Sigmoid colon (tissue), 4 donors: ENCODE data around the gene SFTPB.

Source experiments
- EP300 ChIP-seq, 4 donors: sonication (generic); formaldehyde crosslinking; IDR thresholded peaks; one replicate each; pipeline ENCODE4 v1.6.1; 2017; ENCODE audit warnings: antibody characterized with exemption in 4 of 4
- POLR2A ChIP-seq, 2 donors: fragments of 450-650 bp; IDR thresholded peaks; one replicate each; pipeline ENCODE4 v1.6.1; 2016; ENCODE audit warnings: antibody characterized with exemption in 2 of 2, mild to moderate bottlenecking in 2 of 2, moderate library complexity in 2 of 2
- POLR2AphosphoS5 ChIP-seq, 4 donors: sonication (generic); formaldehyde crosslinking; IDR thresholded peaks; one replicate each; pipeline ENCODE4 v1.6.1; 2017; ENCODE audit warnings: antibody characterized with exemption in 4 of 4
- TF ChIP-seq, protein P1 (sequence below), 4 experiments: fragments of 450-650 bp in 3 of 4; fragments of 200-600 bp in 1 of 4; IDR thresholded peaks; one replicate each; pipeline ENCODE4 v1.5.1; 2016 to 2019; ENCODE audit warnings: antibody characterized with exemption in 4 of 4, mild to moderate bottlenecking in 3 of 4, moderate library complexity in 2 of 4

DNA sequence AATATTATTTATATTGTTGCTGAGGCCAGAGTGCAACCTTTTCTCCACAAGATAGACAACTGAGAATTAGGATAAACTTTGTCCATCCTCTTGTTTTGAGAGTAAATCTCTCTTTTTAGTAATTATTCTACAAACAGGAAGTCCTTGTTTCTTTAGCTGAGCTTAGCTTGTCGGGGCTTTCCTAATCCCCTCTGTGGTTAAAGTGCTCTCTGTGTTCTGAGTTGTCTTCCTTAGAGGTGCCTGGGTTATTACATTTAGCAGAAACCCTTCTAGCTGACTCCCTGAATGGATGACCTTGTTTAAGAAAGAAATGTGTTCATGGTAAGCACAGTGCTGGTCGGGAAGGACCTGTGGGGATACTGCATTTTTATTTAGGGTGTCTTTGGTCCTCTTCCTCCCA is 39.3 kb downstream of the SFTPB start:
- TF ChIP-seq, protein P1, sequence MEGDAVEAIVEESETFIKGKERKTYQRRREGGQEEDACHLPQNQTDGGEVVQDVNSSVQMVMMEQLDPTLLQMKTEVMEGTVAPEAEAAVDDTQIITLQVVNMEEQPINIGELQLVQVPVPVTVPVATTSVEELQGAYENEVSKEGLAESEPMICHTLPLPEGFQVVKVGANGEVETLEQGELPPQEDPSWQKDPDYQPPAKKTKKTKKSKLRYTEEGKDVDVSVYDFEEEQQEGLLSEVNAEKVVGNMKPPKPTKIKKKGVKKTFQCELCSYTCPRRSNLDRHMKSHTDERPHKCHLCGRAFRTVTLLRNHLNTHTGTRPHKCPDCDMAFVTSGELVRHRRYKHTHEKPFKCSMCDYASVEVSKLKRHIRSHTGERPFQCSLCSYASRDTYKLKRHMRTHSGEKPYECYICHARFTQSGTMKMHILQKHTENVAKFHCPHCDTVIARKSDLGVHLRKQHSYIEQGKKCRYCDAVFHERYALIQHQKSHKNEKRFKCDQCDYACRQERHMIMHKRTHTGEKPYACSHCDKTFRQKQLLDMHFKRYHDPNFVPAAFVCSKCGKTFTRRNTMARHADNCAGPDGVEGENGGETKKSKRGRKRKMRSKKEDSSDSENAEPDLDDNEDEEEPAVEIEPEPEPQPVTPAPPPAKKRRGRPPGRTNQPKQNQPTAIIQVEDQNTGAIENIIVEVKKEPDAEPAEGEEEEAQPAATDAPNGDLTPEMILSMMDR (IDR thresholded peaks at IDR 0.05): no peak
- no peak for TF ChIP-seq POLR2A (IDR thresholded peaks at IDR 0.05)
- no peak for TF ChIP-seq POLR2AphosphoS5 (IDR thresholded peaks at IDR 0.05)
- no peak for TF ChIP-seq EP300 (IDR thresholded peaks at IDR 0.05)
